ENCODE measurements around the gene FAM114A2.

DNA sequence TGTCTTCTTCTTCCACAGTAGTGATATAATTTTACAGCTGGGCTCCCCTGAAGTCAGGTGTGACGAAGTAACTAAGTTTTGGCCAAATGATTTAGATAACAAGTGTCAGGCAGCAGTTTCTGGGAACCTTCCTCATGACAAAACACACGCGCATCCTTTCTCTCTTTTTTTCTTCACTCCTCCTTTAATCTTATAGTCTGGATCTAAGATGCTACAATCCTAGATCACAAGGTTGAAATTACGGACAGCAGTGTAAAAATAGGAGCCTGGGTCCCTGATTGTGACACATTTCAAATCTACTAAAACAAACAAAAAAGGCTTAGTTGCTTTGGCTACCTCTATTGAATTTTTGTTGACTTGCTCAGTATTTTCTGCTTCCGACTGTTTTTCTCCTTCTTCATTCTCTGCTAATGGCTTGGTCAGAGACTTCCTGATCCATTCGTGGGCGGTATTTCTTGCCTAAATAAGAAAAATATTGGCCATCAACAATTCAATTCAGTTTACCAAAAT is 36.1 kb downstream of the FAM114A2 start:
- TF ChIP-seq, protein P1, sequence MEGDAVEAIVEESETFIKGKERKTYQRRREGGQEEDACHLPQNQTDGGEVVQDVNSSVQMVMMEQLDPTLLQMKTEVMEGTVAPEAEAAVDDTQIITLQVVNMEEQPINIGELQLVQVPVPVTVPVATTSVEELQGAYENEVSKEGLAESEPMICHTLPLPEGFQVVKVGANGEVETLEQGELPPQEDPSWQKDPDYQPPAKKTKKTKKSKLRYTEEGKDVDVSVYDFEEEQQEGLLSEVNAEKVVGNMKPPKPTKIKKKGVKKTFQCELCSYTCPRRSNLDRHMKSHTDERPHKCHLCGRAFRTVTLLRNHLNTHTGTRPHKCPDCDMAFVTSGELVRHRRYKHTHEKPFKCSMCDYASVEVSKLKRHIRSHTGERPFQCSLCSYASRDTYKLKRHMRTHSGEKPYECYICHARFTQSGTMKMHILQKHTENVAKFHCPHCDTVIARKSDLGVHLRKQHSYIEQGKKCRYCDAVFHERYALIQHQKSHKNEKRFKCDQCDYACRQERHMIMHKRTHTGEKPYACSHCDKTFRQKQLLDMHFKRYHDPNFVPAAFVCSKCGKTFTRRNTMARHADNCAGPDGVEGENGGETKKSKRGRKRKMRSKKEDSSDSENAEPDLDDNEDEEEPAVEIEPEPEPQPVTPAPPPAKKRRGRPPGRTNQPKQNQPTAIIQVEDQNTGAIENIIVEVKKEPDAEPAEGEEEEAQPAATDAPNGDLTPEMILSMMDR (IDR thresholded peaks at IDR 0.05), result no peak
- no peak for TF ChIP-seq POLR2AphosphoS5 (IDR thresholded peaks at IDR 0.05)

All from stomach (tissue), 4 donors.